PC-9 (cell line): ENCODE results near the gene RPS2. TPM values are rescaled to one million over a fixed set of nuclear protein-coding genes. Genes with fewer than 3 reads are reported as not detected.
"Not testable (repeated sequence)": the region's sequence is repeated elsewhere in the genome, so short reads cannot be mapped to it uniquely, and the experiment has no call there.

Source experiments
- BruUV-seq: library from RNA; stranded (reverse); fragments of 400-500 nt; replicated peaks from 2 replicates; lab custom pipeline; 2021; lab: Mats Ljungman, UMichigan
- CTCF ChIA-PET: fragments of 300-600 bp; sonication (Branson Sonifier 250); formaldehyde crosslinking; loops from one replicate; lab custom pipeline; 2022; ENCODE audit warnings: antibody characterized with exemption; lab: Charles Lee
- POLR2A ChIA-PET: fragments of 300-600 bp; sonication (Branson Sonifier 250); formaldehyde crosslinking; loops from one replicate; lab custom pipeline; 2022; ENCODE audit warnings: antibody characterized with exemption; ENCODE audit not compliant: unreplicated experiment; lab: Charles Lee
- DNase-seq, 2 experiments: peaks; one replicate each; pipeline versions ENCODE4 v3.0.0 to v3.0.0-alpha.2; 2015 to 2022; ENCODE audit warnings: mixed read lengths in 1 of 2
- H2AFZ ChIP-seq: fragments of 200-600 bp; sonication (generic); 2 replicates; pipeline ENCODE4 v1.8.1; 2017; ENCODE audit warnings: antibody characterized with exemption
- H3F3A ChIP-seq: fragments of 200-600 bp; sonication (generic); 2 replicates; pipeline ENCODE4 v1.8.1; 2017; ENCODE audit warnings: antibody characterized with exemption, mild to moderate bottlenecking, low read depth; ENCODE audit not compliant: insufficient read depth
- H3K27ac ChIP-seq: fragments of 200-600 bp; sonication (generic); 2 replicates; pipeline ENCODE4 v1.6.1; 2016; ENCODE audit warnings: mixed run types
- H3K27me3 ChIP-seq: fragments of 200-600 bp; sonication (generic); 2 replicates; pipeline ENCODE4 v1.6.1; 2016; ENCODE audit warnings: low read depth, mixed run types; ENCODE audit not compliant: insufficient read depth
- H3K36me3 ChIP-seq: fragments of 200-600 bp; sonication (generic); 2 replicates; pipeline ENCODE4 v1.6.1; 2016; ENCODE audit warnings: low read depth, mixed run types
- H3K4me1 ChIP-seq: fragments of 200-600 bp; sonication (generic); replicated peaks from 2 replicates; pipeline ENCODE4 v1.6.1; 2016; ENCODE audit warnings: mixed run types; ENCODE audit not compliant: insufficient read depth
- H3K4me2 ChIP-seq: fragments of 200-600 bp; sonication (generic); 2 replicates; pipeline ENCODE4 v1.6.1; 2017; ENCODE audit warnings: mixed run types
- H3K4me3 ChIP-seq: fragments of 200-600 bp; sonication (generic); 2 replicates; pipeline ENCODE4 v1.6.1; 2016; ENCODE audit warnings: mixed run types
- H3K79me2 ChIP-seq: fragments of 200-600 bp; sonication (generic); 2 replicates; pipeline ENCODE4 v1.6.1; 2017; ENCODE audit warnings: low read depth, mixed run types
- H3K9me2 ChIP-seq: fragments of 200-600 bp; sonication (generic); 2 replicates; pipeline ENCODE4 v1.8.1; 2017; ENCODE audit warnings: mild to moderate bottlenecking; ENCODE audit not compliant: insufficient read depth
- H3K9me3 ChIP-seq: fragments of 200-600 bp; sonication (generic); 2 replicates; pipeline ENCODE4 v1.8.1; 2016; ENCODE audit warnings: low read depth; ENCODE audit not compliant: insufficient read depth
- H4K20me1 ChIP-seq: fragments of 200-600 bp; sonication (generic); 2 replicates; pipeline ENCODE4 v1.8.1; 2017; ENCODE audit not compliant: insufficient read depth
- EZH2 ChIP-seq: fragments of 200-600 bp; sonication (generic); IDR thresholded peaks from 2 replicates; pipeline ENCODE4 v1.8.0; 2017; ENCODE audit warnings: antibody characterized with exemption, low read depth
- intact Hi-C: fragments of 100-400 bp; cut with micrococcal nuclease; formaldehyde crosslinking; loops from one replicate; pipeline ENCODE4 v1.10.0; 2022; ENCODE audit not compliant: unreplicated experiment
- total RNA-seq: library from RNA; stranded (reverse); gene quantifications from 2 replicates; pipeline ENCODE4 v1.2.3, GENCODE V29; 2021
- TF ChIP-seq, protein P1 (sequence below): fragments of 200-600 bp; sonication (generic); conservative IDR thresholded peaks from 2 replicates; pipeline ENCODE4 v1.6.1; 2017; ENCODE audit warnings: mixed run types, antibody characterized with exemption, mild to moderate bottlenecking, moderate library complexity

Gene RPS2
- total RNA-seq, 1 experiment from 2014 or later = 3,808 TPM

DNA sequence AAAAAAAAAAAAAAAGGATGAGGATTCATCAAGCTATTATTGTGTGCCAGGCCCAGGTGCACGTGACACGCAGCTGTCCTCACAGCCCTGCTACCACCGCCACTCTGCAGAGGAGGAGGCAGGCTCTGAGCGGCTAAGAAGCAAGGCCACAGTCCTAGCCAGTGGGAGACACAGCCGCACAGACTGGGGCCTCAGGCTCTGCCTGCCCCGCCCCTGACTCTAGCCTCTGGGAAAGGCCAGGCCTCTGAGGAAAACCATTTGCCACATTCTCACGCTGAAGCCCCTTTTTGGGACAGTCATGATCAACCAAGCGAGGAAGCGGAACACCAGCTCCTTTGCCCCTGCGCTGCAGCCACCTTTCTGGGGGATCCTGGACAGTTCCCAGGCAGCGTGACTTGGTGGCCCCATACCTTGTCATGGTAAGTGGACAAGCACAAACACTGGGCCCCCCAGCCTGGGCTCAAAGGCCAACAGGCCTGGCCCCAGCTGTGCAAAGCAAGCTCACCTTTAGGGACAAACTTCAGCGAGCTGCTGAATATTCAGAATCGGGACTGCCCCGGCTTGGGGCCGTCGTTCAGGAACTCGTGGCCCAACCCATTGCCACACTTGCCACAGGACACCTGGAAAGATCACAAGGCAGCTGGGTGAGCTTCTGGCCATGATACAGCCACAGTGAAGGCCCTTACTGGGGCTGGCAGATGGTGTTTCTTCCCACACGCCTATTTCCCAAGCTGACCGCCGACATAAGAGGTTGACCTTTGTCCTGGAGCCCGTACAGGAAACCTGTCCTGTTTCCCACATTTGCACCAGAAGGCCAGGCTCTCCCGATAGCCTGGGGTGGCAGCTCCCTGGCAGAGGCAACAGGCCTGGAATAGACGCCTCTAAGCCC lies 24.1 kb downstream of the RPS2 start:
- ChIA-PET POLR2A (interaction anchor here (0.7 kb wide), 1 partner anchor 26 kb away, joined by 4 read pairs; no protein-coding TSS in a partner anchor), CTCF (interaction anchor here (0.5 to 0.7 kb wide), 4 partner anchors 9 to 220 kb away, joined by 3 to 13 read pairs (median 5); no protein-coding TSS in a partner anchor)
- H3K4me1 ChIP-seq = peaks cover 28% of the 10 kb centered on the region

DNA sequence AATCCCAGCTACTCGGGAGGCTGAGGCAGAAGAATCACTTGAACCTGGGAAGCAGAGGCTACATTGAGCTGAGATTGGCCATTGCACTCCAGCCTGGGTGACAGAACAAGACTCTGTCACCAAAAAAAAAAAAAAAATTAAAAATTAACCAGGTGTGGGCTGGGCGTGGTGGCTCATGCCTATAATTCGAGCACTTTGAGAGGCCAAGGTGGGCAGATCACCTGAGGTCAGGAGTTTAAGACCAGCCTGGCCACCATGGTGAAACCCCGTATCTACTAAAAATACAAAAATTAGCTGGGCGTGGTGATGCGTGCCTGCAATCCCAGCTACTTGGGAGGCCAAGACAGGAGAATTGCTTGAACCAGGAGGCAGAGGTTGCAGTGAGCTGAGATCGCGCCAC lies 24.8 kb downstream of the RPS2 start:
- not testable (repeated sequence) for H3K4me2 ChIP-seq

More for the DNA sequence above, 24.1 kb downstream of the RPS2 start:
- H3K36me3 ChIP-seq = no peaks in the 10 kb centered on the region
- intact Hi-C loops = loop anchor here (5.0 kb wide), 1 partner anchor 158 kb away; the partner anchor contains the start of genes NUBP2 and SPSB3
- TF ChIP-seq EZH2 = no peak
- TF ChIP-seq, protein P1, sequence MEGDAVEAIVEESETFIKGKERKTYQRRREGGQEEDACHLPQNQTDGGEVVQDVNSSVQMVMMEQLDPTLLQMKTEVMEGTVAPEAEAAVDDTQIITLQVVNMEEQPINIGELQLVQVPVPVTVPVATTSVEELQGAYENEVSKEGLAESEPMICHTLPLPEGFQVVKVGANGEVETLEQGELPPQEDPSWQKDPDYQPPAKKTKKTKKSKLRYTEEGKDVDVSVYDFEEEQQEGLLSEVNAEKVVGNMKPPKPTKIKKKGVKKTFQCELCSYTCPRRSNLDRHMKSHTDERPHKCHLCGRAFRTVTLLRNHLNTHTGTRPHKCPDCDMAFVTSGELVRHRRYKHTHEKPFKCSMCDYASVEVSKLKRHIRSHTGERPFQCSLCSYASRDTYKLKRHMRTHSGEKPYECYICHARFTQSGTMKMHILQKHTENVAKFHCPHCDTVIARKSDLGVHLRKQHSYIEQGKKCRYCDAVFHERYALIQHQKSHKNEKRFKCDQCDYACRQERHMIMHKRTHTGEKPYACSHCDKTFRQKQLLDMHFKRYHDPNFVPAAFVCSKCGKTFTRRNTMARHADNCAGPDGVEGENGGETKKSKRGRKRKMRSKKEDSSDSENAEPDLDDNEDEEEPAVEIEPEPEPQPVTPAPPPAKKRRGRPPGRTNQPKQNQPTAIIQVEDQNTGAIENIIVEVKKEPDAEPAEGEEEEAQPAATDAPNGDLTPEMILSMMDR = no peak
- no TSS peak for BruUV-seq
- no peak for DNase-seq
- no peaks in the 10 kb centered on the region for H3K9me2 ChIP-seq
- no peaks in the 10 kb centered on the region for H3K9me3 ChIP-seq
- no peaks in the 10 kb centered on the region for H3K27me3 ChIP-seq
- H3K4me2 ChIP-seq = peak overlapping the region; percentile 86
- H3K79me2 ChIP-seq = peaks cover 18% of the 10 kb centered on the region; the same call in 1 of the 2 replicates
- no peak overlapping the region for H2AFZ ChIP-seq
- H3K4me3 ChIP-seq = no peak overlapping the region
- no peak overlapping the region for H3K27ac ChIP-seq
- H4K20me1 ChIP-seq = 0 out of 2 replicates have a peak, but pooled peaks cover 3% of the 10 kb centered on the region
- peaks cover 50% of the 10 kb centered on the region for H3F3A ChIP-seq

DNA sequence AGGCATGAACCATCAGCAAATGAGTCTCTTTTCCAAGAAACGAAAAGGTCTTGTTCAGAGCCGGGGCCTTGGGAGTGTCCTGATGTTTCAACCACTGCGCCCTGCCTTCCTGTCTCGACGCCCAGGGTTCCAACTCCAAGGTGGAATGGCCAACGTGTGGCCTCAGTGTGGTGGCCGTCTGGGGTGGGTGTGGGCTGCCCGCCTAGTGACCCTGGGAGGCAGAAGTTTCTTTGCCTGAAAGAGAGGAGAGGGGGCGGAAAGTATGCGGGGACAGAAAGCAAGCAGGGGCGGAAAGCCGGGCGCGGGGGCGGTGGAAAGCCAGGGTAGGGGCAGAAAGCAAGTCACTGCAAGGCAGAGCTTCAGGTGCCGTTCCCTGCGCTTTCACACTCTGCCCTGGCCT lies 25.7 kb downstream of the RPS2 start:
- H3F3A ChIP-seq = peaks cover 51% of the 10 kb centered on the region
- no peak overlapping the region for H3K4me3 ChIP-seq
- no peaks in the 10 kb centered on the region for H3K36me3 ChIP-seq
- CTCF ChIA-PET = no interaction called here
- POLR2A ChIA-PET = no interaction called here
- H3K27me3 ChIP-seq = no peaks in the 10 kb centered on the region
- no peak overlapping the region for H3K27ac ChIP-seq
- H3K9me3 ChIP-seq = no peaks in the 10 kb centered on the region
- H3K9me2 ChIP-seq = no peaks in the 10 kb centered on the region
- TF ChIP-seq, protein P1 = no peak
- TF ChIP-seq EZH2 = no peak
- DNase-seq = no peak
- H3K4me2 ChIP-seq = no peak overlapping the region
- H3K79me2 ChIP-seq = peaks cover 18% of the 10 kb centered on the region; the same call in 1 of the 2 replicates
- 0 out of 2 replicates have a peak, but pooled peaks cover 3% of the 10 kb centered on the region for H4K20me1 ChIP-seq
- H3K4me1 ChIP-seq = peaks cover 36% of the 10 kb centered on the region
- H2AFZ ChIP-seq = no peak overlapping the region
- intact Hi-C loops = no loop called here
- BruUV-seq = no TSS peak

More for the DNA sequence above, 24.8 kb downstream of the RPS2 start:
- H3K9me3 ChIP-seq, DNase-seq, BruUV-seq, H3K4me3 ChIP-seq, H3K27me3 ChIP-seq, H3K9me2 ChIP-seq, H3K36me3 ChIP-seq, H2AFZ ChIP-seq, H3K27ac ChIP-seq, H4K20me1 ChIP-seq, POLR2A ChIA-PET: not testable (repeated sequence)
- peaks cover 18% of the 10 kb centered on the region; the same call in 1 of the 2 replicates for H3K79me2 ChIP-seq
- H3F3A ChIP-seq = peaks cover 57% of the 10 kb centered on the region
- peaks cover 34% of the 10 kb centered on the region for H3K4me1 ChIP-seq
- CTCF ChIA-PET = interaction anchor here (0.5 to 0.7 kb wide), 2 partner anchors 207 to 219 kb away, joined by 5 to 13 read pairs; no protein-coding TSS in a partner anchor
- intact Hi-C loops = loop anchor here (5.0 kb wide), 1 partner anchor 158 kb away; the partner anchor contains the start of genes NUBP2 and SPSB3
